GM21723 (cell line): Measurements from ENCODE around the gene PCDHA6.
"Not testable (repeated sequence)": the region's sequence is repeated elsewhere in the genome, so short reads cannot be mapped to it uniquely, and the experiment has no call there.

ENCODE experiments used
- ATAC-seq: cut with Tn5 transposase; IDR thresholded peaks from one replicate; pipeline ENCODE4 v1.9.1; 2021; ENCODE audit warnings: mild to moderate bottlenecking, moderate library complexity; ENCODE audit not compliant: unreplicated experiment

PCDHA6 gene

DNA sequence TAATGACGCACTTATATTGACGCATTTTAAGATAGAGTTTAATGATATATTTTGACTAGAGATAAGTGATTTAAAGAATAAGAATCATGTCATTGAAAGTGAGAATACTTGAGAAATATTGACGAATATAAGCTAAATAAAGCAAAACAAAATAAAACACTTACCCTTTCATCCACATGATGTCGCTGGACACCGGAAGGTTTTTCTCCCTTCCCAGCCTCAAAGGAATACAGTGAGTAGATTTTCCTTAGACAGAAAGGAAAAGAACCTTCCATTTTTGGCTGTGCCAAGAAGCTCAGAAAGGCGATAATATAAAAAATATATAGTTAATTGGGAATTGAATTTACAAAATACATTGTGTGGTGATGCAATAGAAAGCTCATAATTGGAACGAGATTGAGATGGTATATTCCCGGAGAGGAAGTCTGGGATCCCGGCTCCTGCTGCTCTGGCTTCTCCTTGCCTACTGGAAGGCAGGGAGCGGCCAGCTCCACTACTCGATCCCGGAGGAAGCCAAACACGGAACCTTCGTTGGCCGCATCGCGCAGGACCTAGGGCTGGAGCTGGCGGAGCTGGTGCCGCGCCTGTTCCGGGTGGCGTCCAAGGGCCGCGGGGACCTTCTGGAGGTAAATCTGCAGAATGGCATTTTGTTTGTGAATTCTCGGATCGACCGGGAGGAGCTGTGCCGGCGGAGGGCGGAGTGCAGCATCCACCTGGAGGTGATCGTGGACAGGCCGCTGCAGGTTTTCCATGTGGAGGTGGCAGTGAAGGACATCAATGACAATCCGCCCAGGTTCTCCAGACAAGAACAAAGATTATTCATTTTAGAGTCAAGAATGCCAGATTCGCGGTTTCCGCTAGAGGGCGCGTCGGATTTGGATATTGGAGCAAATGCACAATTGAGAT, 6.1 kb upstream of the PCDHA6 start, which contains the start of gene PCDHA5:
PCDHA5 (plus strand) TSS at position 239 of the 906 bp plus-strand sequence.
- no peak for ATAC-seq

DNA sequence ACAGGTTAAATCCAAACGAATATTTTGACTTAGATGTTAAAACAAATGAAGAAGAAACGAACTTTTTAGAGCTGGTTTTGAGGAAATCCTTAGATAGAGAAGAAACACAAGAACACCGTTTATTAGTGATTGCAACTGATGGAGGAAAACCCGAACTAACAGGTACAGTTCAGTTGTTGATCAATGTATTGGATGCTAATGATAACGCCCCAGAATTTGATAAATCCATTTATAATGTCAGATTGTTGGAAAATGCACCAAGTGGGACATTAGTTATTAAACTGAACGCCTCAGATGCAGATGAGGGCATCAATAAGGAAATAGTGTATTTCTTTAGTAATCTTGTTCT, 5.5 kb upstream of the PCDHA6 start:
- ATAC-seq: no peak

DNA sequence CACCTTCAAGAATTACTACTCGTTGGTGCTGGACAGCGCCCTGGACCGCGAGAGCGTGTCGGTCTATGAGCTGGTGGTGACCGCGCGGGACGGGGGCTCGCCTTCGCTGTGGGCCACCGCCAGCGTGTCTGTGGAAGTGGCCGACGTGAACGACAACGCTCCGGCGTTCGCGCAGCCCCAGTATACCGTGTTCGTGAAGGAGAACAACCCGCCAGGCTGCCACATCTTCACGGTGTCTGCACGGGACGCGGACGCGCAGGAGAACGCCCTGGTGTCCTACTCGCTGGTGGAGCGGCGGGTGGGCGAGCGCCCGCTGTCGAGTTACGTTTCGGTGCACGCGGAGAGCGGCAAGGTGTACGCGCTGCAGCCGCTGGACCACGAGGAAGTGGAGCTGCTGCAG, 4.8 kb upstream of the PCDHA6 start:
- not testable (repeated sequence) for ATAC-seq

DNA sequence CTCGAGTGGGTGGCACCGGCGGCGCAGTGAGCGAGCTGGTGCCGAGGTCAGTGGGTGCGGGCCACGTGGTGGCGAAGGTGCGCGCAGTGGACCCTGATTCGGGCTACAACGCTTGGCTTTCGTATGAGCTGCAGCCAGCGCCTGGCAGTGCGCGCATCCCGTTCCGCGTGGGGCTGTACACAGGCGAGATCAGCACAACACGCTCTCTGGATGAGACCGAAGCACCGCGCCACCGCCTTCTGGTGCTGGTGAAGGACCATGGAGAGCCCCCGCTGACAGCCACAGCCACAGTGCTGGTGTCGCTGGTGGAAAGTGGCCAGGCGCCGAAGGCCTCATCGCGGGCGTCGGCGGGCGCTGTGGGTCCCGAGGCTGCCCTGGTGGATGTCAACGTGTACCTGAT, 4.3 kb upstream of the PCDHA6 start:
- ATAC-seq: no peak

DNA sequence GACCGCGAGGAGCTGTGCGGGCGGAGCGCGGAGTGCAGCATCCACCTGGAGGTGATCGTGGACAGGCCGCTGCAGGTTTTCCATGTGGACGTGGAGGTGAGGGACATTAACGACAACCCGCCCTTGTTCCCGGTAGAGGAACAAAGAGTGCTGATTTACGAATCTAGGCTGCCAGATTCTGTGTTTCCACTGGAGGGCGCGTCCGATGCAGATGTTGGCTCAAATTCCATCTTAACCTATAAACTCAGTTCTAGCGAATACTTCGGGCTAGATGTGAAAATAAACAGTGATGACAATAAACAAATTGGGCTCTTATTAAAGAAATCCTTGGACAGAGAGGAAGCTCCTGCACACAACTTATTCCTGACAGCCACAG, 590 bp downstream of the PCDHA6 start:
- ATAC-seq: no peak

DNA sequence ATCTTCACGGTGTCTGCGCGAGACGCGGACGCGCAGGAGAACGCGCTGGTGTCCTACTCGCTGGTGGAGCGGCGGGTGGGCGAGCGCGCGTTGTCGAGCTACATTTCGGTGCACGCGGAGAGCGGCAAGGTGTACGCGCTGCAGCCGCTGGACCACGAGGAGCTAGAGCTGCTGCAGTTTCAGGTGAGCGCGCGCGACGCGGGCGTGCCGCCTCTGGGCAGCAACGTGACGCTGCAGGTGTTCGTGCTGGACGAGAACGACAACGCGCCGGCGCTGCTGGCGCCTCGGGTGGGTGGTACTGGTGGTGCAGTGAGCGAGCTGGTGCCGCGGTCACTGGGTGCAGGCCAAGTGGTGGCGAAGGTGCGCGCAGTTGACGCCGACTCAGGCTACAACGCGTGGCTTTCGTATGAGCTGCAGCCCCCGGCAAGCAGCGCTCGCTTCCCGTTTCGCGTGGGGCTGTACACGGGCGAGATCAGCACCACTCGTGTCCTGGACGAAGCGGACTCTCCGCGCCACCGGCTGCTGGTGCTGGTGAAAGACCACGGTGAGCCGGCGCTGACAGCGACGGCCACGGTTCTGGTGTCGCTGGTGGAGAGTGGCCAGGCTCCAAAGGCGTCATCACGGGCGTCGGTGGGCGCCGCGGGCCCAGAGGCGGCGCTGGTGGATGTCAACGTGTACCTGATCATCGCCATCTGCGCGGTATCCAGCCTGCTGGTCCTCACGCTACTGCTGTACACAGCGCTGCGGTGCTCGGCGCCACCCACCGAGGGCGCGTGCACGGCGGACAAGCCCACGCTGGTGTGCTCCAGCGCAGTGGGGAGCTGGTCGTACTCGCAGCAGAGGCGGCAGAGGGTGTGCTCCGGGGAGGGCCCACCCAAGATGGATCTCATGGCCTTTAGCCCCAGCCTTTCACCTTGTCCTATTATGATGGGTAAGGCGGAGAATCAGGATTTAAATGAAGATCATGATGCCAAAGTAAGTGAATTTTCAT, 2.0 kb downstream of the PCDHA6 start:
- ATAC-seq: not testable (repeated sequence)

DNA sequence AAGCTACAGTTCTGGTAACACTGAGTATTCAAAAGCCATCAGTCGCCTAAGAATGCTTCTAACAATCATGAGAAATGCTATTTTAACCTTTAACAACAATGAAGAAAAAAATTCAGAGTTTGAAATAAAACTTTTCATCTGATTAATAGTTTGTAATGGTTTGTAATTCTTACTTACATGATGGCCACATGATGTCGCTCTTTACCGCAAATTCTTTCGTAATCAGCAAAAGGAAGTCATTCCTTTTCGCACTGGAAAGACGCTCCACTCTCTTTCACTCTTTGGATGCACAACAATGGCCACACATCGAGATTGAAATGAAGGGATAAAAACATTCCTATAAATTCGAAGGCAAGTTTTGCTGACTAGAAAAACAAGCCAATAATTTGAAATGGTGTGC, 6.2 kb downstream of the PCDHA6 start, which contains the start of gene PCDHA7:
PCDHA7 (plus strand) TSS at position 277 of the 400 bp plus-strand sequence; CDS start at position 392, 115 bp downstream.
- no peak for ATAC-seq

DNA sequence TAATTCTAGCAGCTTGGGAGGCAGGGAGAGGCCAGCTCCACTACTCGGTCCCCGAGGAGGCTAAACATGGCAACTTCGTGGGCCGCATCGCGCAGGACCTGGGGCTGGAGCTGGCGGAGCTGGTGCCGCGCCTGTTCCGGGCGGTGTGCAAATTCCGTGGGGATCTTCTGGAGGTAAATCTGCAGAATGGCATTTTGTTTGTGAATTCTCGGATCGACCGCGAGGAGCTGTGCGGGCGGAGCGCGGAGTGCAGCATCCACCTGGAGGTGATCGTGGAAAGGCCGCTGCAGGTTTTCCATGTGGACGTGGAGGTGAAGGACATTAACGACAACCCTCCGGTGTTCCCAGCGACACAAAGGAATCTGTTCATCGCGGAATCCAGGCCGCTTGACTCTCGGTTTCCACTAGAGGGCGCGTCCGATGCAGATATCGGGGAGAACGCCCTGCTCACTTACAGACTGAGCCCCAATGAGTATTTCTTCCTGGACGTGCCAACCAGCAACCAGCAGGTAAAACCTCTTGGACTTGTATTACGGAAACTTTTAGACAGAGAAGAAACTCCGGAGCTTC, 6.8 kb downstream of the PCDHA6 start:
- ATAC-seq: not testable (repeated sequence)

DNA sequence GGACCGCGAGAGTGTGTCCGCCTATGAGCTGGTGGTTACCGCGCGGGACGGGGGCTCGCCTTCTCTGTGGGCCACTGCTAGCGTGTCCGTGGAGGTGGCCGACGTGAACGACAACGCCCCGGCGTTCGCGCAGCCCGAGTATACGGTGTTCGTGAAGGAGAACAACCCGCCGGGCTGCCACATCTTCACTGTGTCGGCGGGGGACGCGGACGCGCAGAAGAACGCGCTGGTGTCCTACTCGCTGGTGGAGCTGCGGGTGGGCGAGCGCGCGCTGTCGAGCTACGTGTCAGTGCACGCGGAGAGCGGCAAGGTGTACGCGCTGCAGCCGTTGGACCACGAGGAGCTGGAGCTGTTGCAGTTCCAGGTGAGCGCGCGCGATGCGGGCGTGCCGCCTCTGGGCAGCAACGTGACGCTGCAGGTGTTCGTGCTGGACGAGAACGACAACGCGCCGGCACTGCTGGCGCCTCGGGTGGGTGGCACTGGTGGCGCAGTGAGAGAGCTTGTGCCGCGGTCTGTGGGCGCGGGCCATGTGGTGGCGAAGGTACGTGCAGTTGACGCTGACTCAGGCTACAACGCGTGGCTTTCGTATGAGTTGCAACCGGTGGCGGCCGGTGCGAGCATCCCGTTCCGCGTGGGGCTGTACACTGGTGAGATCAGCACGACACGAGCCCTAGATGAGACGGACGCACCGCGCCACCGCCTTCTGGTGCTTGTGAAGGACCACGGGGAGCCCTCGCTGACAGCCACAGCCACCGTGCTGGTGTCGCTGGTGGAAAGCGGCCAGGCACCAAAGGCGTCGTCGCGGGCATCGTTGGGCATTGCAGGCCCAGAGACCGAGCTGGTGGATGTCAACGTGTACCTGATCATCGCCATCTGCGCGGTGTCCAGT, 8.1 kb downstream of the PCDHA6 start:
- ATAC-seq: no peak

DNA sequence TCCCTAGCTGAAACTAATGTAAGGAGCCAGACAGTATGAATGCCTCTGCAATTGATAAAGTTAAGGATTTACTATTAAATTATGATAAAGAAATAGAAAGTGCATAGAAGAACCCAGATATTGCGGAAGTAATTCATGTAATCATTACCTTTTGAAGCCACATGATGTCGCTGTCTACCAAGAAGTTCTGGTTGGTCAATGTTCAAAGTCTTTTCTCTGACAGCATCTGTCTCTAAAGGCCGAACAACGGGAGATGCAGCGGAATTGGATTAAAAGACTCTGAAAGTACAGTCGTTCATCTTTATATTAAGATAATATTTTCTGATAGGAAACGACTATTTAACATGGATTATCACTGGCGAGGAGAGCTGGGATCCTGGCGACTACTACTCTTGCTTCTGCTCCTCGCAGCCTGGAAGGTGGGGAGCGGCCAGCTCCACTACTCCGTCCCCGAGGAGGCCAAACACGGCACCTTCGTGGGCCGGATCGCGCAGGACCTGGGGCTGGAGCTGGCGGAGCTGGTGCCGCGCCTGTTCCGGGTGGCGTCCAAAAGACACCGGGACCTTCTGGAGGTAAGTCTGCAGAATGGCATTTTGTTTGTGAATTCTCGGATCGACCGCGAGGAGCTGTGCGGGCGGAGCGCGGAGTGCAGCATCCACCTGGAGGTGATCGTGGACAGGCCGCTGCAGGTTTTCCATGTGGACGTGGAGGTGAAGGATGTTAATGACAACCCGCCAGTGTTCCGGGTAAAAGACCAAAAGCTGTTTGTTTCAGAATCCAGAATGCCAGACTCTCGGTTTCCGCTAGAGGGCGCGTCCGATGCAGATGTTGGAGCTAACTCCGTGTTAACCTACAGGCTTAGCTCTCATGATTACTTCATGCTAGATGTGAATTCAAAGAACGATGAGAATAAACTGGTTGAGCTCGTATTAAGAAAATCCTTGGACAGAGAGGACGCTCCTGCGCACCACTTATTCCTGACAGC, 13.5 kb downstream of the PCDHA6 start, which contains the start of gene PCDHA8:
PCDHA8 (plus strand) TSS at position 210 of the 985 bp plus-strand sequence; CDS start at position 345, 135 bp downstream.
- no peak for ATAC-seq

DNA sequence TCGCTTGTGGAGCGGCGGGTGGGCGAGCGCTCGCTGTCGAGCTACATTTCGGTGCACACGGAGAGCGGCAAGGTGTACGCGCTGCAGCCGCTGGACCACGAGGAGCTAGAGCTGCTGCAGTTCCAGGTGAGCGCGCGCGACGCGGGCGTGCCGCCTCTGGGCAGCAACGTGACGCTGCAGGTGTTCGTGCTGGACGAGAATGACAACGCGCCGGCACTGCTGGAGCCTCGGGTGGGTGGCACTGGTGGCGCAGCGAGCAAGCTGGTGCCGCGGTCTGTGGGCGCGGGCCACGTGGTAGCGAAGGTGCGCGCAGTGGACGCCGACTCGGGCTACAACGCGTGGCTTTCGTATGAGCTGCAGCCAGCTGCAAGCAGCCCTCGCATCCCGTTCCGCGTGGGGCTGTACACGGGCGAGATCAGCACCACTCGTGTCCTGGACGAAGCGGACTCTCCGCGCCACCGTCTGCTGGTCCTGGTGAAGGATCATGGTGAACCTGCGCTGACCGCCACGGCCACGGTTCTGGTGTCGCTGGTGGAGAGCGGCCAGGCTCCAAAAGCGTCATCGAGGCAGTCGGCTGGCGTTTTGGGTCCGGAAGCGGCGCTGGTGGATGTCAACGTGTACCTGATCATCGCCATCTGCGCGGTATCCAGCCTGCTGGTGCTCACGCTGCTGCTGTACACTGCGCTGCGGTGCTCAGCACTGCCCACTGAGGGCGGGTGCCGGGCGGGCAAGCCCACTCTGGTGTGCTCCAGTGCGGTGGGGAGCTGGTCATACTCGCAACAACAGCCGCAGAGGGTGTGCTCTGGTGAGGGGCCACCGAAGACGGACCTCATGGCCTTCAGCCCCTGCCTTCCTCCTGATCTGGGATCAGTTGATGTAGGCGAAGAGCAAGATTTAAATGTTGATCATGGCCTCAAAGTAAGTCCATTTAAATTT, 15.3 kb downstream of the PCDHA6 start:
- no peak for ATAC-seq

DNA sequence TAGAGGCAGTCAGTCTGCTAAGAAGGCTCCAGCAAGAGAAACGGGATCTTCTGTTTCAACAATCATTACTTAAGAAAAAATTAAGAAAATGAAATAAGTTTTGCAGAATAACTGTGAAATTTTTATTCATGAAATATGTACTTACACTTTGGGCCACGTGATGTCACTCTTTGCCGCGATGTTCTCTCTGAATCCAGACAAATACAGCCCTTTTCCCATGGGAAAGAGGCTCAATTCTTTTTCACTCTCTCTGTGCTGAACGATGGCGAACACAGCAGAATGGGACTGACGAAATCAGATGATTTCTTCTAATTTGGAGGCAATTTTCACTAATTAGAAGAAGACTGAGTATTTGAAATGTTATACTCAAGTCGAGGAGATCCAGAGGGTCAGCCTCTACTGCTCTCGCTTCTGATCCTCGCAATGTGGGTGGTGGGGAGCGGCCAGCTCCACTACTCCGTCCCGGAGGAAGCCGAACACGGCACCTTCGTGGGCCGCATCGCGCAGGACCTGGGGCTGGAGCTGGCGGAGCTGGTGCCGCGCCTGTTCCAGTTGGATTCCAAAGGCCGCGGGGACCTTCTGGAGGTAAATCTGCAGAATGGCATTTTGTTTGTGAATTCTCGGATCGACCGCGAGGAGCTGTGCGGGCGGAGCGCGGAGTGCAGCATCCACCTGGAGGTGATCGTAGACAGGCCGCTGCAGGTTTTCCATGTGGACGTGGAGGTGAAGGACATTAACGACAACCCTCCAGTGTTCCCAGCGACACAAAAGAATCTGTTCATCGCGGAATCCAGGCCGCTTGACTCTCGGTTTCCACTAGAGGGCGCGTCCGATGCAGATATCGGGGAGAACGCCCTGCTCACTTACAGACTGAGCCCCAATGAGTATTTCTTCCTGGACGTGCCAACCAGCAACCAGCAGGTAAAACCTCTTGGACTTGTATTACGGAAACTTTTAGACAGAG, 20.7 kb downstream of the PCDHA6 start, which contains the start of gene PCDHA9:
PCDHA9 (plus strand) TSS at position 244 of the 964 bp plus-strand sequence; CDS start at position 358, 114 bp downstream.
- ATAC-seq: not testable (repeated sequence)

DNA sequence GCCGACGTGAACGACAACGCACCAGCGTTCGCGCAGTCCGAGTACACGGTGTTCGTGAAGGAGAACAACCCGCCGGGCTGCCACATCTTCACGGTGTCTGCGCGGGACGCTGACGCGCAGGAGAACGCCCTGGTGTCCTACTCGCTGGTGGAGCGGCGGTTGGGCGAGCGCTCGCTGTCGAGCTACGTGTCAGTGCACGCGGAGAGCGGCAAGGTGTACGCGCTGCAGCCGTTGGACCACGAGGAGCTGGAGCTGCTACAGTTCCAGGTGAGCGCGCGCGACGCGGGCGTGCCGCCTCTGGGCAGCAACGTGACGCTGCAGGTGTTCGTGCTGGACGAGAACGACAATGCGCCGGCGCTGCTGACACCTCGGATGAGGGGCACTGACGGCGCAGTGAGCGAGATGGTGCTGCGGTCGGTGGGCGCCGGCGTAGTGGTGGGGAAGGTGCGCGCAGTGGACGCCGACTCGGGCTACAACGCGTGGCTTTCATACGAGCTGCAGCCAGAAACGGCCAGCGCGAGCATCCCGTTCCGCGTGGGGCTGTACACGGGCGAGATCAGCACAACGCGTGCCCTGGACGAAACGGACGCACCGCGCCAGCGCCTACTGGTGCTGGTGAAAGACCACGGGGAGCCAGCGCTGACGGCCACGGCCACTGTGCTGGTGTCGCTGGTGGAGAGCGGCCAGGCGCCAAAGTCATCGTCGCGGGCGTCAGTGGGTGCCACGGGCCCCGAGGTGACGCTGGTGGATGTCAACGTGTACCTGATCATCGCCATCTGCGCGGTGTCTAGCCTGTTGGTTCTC, 22.3 kb downstream of the PCDHA6 start:
- not testable (repeated sequence) for ATAC-seq

DNA sequence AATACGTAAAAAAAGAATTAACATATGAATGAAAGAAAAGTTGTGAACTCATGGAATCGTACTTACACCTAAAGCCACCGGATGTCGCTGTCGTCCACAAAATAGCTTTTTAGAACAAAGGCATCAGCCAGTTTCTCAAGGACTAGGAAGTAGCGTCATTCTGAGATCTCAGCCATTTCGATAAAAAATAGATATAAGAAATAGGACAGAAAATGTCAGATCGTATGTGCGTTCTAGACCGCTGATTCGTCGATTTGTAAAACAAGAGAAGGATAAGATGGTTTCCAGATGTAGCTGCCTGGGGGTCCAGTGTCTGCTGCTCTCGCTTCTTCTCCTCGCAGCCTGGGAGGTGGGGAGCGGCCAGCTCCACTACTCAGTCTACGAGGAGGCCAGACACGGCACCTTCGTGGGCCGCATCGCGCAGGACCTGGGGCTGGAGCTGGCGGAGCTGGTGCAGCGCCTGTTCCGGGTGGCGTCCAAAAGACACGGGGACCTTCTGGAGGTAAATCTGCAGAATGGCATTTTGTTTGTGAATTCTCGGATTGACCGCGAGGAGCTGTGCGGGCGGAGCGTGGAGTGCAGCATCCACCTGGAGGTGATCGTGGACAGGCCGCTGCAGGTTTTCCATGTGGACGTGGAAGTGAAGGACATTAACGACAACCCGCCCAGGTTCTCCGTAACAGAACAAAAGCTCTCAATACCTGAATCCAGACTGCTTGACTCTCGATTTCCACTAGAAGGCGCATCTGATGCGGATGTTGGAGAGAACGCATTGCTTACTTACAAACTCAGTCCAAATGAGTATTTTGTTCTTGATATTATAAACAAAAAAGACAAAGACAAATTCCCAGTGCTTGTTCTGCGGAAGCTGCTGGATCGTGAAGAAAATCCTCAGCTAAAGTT, 28.3 kb downstream of the PCDHA6 start, which contains the start of gene PCDHA10:
PCDHA10 (plus strand) TSS at position 126 of the 903 bp plus-strand sequence; CDS start at position 278, 152 bp downstream.
- no peak for ATAC-seq
